GM19328 (cell line): ENCODE data around the gene RIPOR1.
"Not testable (repeated sequence)": the region's sequence is repeated elsewhere in the genome, so short reads cannot be mapped to it uniquely, and the experiment has no call there.

Experiments
- ATAC-seq: cut with Tn5 transposase; IDR thresholded peaks from one replicate; pipeline ENCODE4 v1.9.1; 2021; ENCODE audit warnings: mild to moderate bottlenecking, moderate library complexity; ENCODE audit not compliant: unreplicated experiment

RIPOR1 gene

DNA sequence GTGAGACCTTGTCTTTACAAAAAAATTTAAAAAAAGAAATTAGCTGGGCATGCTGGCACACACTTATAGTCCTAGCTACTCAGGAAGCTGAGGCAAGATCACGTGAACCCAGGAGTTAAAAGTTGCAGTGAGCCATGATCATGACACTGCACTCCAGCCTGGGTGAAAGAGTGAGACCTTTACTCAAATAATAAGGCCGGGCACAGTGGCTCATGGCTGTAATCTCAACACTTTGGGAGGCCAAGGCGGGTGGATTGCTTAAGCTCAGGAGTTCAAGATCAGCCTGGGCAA, 11.5 kb upstream of the RIPOR1 start:
- ATAC-seq: no peak

DNA sequence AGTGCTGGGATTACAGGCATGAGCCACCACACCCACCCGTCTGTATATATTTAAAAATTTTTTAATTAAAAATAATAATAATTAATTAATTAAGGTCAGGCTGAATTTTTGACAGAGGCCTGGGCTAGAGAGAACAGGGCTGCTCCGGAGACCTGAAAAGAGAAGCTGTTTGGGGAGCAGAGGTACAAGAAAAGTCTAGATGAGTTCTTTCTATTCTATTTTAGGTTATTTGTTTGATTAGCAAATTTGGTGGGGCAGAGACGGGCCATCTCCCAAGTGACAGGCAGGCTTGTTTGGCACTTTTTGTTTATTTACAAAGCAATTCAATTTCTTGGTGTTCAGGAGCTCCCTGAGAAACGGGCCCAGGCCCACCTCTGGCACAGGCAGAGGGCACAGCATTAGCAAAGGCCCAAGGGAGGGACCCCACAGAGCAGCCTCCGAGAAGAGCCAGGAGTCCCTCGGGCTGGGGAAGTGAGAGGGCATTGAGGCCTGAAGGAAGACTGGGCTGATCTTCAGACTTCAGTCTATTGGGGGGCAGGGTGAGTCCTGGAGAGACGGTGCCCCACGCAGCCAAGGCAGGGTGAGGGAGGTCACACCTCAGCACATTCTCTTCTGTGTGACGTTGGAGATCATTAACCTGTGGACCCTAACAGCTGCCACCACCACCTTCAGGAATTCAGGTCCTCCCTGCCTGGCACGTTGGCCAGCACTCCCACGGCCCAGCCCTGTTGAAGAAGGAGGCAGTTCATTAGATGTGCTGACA, 10.8 kb upstream of the RIPOR1 start:
- no peak for ATAC-seq

DNA sequence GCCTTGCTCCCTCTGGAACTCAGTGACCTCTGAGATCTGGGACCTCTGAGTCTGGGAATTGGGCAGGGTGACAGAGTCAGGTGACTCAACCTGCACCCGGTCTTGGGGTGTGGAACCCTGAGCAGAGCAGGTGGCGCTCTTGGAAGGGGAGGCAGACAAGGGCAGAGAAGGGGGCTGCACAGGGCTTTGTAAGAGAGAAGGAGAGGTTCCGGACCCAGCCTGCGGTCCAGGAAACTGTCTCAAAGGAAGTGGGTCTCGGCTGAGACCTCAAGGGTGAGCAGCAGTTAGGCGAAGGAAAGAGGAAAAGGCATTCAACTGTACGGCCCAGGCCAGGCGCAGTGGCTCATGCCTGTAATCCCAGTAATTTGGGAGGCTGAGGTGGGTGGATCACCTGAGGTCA, 10.0 kb upstream of the RIPOR1 start:
- no peak for ATAC-seq

DNA sequence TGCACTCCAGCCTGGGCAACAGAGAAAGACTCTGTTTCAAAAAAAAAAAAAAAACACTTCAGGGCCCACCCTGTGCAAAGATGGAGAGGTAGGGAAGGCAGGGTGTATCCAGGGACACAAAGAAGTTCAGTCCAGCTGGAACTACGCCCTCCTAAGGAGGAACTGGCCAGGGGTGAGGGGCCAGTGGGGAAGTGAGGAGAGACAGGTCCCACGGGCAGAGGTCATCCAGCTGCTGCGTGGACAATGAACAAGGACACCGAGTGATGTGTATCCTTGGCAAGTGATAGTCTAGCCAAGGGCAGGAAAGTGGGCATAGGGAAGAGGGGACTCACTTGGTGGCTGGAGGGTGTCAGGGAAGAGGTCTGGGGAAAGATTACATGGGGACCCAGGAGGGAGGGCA, 9.4 kb upstream of the RIPOR1 start:
- ATAC-seq: no peak

DNA sequence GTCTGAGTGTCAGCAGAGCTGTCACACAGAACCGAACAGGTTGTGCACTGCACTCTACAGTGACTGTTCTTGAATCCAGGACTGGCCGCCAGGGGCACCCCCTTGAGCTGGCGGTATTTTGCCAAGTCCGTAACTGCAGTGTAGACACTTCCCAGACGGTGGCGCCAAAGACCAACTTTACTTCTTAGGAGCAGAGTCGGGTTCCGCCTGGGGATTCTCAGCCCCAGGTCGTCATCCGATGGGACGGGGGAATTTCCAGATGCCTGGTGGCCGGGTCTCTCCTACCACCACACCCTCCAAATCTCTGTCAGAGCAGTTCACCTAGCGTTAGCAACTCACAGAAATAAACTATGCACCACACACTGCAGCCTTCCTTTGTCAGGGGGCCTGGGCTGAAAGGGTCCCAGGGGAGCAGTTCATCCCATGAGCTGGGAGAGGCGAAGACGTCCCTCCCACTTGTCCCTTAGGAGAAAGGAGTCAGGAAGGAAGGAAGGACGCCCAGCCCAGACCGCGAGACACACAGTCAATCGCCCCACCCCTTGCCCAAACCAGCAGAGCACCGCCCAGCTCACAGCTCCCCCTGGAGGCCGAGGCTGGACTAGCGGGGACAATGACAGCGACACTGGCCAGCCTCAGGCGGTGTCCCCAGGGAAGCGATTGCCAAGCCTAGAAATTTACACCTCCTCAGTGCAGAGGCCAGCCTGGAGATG, 7.4 kb upstream of the RIPOR1 start:
- ATAC-seq: peak; percentile 57

DNA sequence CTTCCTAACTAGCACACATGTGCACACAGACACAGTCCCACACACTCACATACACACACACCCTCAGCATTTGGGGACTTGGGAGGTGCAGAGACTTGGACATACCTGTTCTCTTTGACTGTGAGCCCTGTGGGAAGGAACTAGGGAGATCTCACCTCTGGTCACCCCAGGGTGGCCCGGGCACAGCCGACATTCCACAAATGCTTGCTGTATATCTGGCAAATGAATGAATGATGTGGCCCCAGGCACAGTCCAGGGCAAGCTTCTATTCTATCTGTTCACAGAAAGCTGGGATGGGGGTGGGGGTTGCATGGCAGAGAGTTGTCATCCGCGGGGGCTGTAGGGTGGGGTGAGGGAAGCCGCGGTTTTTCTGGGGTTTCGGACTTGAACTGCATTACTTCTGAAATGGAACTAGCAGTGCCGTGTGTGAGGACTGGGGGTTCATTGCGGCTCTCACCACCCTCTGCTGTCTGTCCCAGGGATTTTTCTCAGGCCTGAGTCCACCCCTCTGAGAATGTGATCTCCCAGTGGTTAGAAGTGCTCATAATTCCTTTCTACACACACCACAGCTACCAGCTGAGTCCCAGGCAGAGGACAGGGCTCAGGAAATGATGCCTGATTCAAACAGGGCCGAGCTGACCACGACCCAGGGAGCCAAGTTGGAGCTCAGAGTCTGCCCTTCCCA, 3.3 kb upstream of the RIPOR1 start:
- ATAC-seq: no peak

DNA sequence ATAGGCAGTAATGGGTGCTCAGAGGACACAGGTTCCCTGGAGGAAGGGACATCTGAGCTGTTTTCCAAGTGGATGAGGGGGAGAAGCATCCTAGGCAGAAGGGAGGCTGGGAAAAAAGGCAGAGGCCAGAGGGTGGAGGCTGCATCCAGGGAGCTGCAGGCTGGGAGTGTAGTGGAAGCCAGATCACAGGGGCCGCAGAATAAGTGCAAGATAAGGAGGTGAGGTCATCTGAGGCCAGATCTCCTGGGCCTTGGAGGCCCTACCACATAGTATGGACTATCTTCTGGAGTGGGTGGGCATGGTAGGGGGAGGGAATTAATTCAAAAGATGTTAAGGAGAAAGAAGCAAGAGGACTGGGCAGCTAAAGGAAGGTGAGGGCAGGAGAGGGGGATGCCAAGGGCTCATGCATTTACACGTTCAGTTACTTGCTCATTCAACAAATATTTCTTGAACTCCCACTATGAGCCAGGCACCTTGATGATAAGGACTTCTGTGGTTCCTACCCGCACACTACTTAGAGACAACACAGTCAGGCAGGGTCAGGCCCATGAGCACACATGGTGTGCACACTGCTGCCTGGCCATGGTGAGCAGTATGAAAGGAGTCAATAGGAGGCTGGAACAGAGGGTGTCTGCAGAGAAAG, 2.4 kb upstream of the RIPOR1 start:
- ATAC-seq: no peak

DNA sequence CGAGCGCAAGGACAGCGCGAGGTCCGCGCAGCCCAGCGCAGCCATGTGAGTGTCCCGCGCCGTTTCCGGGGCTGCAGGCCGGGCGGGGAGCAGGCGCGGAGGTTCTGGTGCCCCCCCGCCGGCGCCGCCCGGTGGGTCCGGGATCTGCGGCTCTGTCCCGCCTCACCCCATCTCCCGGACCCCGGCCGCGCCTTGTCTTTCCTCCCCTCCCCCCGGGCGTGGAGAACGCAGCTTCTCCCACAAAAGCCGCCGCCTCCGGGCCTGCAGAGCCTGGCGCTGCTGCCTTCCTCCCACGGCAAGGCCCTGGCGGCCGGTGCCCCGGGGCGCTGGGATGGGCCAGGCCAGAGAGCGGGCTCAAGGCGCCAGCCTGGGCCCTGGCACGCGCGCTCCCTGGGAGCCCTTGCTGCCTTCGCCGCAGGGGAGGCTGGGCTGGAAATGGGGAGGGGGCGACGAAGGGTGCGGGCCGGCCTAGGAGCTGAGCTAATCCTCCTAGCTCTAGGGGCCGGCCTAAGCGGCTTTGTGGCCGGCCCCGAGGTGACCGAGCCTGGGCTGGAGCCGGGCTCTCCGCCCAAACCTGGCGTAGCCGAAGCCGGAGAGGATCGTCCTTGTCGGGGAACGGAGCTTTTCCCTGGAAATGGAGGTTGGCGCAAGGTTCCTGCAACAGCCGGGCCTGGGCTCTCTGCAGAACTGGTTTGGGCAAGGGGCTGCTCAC, 397 bp downstream of the RIPOR1 start:
- ATAC-seq: no peak

DNA sequence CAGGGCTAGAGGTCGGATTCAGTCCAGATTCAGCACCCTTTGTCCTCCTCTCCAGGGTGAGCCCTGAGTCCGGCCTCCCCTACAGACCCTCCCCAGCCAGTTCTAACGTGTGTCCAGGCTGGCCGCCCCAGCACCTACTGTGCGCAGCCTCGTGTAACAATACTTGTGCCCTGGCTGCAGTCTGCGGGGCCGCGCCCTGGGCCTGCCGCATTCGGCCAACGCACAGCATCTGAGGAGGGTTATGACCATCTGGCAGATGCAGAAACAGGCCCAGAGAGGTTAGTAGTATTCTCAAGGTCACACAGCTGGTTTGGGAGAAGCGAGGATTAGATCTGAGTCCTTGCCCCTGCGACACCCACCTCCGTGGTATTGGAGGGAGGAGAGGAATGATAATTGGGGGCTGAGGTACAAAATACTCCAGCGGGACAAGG, 968 bp downstream of the RIPOR1 start:
- no peak for ATAC-seq

DNA sequence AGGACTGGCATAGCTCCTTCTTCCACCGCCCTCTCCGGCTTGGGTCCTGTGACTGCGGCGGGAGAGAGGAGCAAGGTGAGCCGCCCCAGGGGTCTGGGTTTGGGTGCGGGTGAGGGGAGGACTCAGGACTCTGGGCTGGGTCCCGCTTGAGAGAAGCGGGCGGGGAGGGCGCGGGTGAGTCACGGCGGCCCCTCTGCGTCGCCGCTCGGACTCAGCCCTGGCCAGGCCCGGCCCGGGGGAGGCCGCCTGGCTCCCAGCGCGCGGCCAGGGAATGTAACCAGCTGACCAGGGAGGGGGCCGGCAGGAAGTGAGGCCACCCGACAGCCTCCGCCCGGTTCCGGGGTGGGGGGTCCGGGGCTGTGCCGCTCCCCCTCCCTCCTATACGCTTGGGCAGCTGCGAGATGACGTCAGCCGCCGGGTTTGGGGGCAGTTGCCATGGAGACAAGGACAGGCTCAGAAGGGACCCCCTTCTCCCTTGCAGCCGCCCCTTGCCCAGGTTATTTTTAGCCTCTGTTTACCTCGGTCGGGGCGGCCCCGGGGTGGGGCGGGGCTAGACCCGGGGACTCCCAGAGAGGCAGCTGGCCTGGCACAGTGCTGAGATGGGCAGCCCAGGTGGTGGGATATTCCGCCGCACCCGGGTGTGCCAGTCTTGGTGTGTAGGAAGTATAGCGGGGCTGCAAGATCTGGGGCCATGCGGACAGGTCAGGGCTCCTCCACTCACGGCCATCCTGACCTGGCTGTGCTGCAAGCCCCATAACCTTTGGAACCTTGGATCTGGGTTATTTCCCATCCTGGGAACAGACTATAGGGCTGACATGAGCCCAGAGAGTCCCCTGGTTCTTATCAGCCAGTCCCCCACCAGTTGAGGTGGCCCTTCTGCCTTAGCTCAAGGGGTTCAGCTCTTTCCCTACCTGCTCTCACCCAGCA, 1.6 kb downstream of the RIPOR1 start:
- no peak for ATAC-seq

DNA sequence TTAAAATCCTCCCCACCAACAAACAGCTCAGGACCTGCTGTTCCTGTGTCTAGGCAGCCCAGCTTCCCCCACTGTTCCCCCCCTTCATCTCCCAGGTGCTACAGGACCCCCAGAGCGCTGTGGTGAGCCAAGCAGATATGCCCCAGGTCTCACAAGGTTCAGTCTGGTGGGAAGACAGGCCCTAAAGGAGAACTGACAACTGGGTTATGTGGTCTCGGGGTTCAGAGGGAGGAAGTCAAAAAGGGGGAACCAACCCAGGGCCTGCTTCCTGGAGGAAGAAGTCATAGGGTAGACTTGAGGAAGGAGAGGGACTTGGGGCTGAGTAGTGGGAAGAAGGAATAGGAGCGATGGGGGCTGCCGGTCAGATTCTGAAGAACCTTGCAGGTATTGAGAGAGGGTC, 2.6 kb downstream of the RIPOR1 start:
- no peak for ATAC-seq

DNA sequence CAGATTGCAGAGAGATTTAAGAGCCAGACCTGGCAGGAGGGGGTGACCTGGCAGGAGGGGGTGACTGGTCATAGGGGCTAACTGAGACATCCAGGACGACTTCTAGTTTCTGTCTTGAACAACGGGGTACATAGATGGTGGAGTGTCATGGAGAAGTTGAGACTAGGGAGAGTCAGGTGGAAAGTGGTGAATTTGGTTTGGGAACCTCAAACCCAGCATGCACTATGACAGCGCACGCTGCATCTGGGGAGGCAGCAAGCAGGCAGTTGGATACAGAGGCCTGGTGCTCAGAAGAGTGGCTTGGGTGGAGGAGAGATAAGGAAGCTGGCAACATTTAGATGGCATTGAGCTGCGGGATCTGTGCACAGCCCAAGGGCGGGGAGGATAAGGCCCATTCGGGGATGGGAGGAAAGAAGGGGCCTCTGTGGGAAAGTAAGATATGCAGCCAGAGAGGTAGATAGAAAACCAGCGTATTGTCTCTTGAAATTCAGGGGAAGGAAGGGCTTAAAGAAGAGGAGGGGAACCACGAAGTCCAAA, 4.5 kb downstream of the RIPOR1 start:
- ATAC-seq: no peak

DNA sequence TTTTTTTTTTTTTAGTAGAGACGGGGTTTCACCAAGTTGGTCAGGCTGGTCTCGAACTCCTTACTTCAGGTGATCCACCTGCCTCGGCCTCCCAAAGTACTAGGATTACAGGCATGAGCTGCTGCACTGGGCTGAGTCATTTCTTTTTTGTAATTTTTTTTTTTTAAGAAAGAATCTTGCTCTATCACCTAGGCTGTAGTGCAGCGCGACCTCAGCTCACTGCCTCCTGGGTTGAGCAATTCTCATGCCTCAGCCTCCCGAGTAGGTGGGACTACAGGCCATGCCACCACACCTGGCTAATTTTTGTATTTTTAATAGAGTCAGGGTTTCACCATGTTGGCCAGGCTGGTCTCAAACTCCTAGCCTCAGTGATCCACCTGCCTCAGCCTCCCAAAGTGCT, 5.4 kb downstream of the RIPOR1 start:
- not testable (repeated sequence) for ATAC-seq

DNA sequence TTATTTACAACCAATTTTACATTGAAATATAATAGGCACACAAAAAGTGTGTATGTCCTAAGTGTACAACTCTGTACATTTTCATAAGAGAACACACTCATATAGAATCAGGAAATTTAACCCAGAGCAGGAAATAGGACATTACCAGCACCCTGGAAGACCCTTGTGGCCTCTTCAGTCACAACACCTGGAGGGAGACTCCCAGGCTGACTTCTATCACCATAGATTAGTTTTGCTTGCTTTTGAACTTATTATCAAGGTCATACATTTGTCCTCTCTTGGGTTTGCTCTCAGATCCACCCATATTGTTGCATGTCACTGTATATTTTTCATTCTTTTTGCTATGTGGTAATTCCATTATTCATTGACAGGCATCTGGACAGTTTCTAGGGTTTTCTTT, 5.8 kb downstream of the RIPOR1 start:
- no peak for ATAC-seq

DNA sequence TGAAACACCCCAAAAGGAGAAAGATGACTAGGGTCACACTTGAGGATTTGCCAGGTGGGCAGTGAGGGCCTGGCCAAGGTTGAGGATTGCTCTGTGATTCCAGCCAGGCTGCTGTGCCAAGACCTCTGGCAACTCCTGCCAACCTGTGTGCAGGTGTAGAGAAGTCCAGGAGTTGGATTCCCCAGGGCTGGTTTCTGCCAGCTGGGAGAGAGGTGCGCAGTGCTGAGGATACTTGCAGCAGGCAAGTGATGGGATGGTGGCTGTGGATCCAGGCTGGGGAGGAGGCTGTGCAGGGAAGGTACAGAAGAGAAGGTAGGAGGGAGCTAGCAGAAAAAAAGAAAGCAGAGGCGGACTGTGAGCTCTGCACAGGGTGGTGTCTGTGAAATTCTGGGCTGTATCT, 6.6 kb downstream of the RIPOR1 start:
- no peak for ATAC-seq

DNA sequence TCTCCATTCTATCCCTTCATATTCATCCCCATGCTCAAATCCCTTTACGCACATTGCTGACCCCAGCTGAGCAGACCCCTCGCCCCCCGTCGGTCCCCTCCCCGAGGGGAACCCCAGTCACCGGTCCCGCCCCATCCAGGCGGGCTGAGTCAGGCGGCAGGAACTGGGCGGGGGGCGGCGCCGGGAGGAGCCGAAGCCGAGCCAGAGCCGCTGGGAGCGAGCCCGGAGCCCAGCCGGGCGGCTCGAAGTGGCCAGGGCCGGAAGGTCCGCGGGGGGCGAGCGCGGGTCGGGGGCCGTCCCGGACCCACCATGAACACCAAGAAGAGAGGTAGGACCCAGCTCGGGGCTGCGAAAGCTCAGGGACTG, 8.6 kb downstream of the RIPOR1 start:
- no peak for ATAC-seq

DNA sequence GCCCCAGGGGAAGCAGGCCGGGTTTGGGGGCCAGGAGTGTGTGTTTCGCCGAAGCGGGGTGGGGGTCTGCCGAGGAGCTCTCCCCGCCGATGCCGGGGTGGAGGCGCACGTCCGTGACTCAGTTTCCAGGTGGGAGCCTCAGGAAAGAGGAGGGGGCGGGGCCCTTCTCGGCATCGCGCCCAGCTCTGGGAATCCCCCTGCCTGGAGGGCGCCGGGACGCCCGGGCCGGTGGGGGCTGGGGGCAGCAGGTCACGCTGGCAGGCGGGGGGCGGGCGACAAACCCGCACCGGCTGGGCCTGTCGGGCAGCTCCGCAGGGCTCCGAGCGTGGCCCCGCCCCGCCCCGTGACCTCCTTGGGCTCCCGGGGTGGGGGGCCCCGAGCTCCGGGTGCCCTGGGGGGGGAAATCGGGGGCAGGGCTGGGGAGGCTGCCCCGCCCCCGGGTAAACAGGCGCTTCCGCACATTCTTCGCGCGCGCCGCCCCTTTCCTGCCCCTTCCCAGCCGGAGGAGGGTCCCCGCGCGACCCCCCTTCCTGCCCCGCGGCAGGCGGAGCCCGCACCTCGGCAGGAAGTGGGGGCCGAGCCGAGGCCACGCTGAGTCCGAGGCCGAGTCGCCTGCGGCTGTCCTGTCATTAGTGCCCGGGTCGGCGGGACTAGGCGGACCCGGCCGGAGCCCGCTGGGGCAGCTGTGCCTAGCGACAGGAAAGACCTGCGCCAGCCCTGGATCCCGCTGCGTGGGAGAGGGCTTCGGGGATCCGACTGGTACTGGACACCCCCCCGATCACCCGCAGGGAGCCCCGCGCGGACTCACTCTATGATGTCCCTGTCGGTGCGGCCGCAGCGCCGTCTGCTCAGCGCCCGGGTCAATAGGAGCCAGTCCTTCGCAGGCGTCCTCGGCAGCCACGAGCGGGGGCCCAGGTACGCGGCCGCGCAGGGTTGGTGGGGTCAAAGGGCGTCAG, 9.3 kb downstream of the RIPOR1 start:
- no peak for ATAC-seq

DNA sequence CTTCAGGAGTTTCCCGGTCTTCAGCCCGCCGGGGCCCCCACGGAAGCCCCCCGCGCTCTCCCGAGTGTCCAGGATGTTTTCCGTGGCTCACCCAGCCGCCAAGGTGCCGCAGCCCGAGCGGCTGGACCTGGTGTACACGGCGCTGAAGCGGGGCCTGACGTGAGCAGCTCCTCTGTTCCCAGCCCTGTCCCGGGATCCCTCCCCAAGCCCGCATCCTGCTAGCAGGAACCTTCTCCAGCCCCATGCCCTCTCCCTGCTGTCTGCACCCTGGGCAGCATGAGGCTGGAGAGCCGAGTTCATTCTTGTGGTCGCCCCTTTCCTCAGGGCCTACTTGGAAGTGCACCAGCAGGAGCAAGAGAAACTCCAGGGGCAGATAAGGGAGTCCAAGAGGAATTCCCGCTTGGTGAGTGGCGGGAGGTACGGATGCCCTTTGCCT, 10.1 kb downstream of the RIPOR1 start:
- ATAC-seq: no peak

DNA sequence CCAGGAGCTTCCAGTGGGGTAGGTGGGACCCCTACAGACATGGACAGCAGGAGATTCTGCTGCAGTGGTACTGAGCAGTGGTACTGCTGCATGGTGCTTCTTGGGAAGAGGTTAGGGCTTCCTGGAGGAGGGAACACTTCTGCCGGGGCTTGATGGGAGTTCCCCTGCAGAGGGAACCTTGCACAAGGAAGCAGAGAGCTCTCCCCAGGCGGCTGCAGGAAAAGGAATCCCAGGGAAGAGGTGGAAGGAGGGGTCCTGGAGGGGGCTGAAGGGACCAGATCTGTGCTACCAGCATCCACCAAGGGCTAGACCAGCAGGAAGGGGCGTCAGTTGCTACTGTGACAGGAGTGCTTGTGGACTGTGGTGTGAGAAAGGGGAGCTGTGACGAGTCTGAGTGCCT, 10.6 kb downstream of the RIPOR1 start:
- ATAC-seq: no peak
